ENCODE results near the gene NUDT1. TPM values are rescaled to one million over a fixed set of nuclear protein-coding genes. Genes with fewer than 3 reads are reported as not detected.
"Not testable (repeated sequence)": the region's sequence is repeated elsewhere in the genome, so short reads cannot be mapped to it uniquely, and the experiment has no call there.

The NUDT1 gene
- total RNA-seq, 4 donors from 2014 or later, result 12.9 to 37.6 (median 26.6) TPM

GRCh38 chr7:2264158-2264557 lies 22.1 kb downstream of the NUDT1 start:
- Histone ChIP-seq H3K9me3 (no peaks in the 10 kb centered on the region), H3K27ac (no peak overlapping the region), H3K27me3 (no peaks in the 10 kb centered on the region), H3K36me3 (peaks cover 0 to 59% (median 0%) of the 10 kb centered on the region in 3 donors), H3K4me3 (no peak overlapping the region), H3K4me1 (no peaks in the 10 kb centered on the region)
- no peak for TF ChIP-seq CTCF (IDR thresholded peaks at IDR 0.05)
- no peak for TF ChIP-seq EP300 (IDR thresholded peaks at IDR 0.05)
- TF ChIP-seq POLR2A (IDR thresholded peaks at IDR 0.05), result no peak
- WGBS, 2 donors, result 97% methylated on average over 23 of the region's 23 CpGs
- no peak for DNase-seq (ENCODE audit: low spot score in 2 of 2)

GRCh38 chr7:2266911-2267310 lies 24.9 kb downstream of the NUDT1 start:
- Histone ChIP-seq H3K27ac (no peak overlapping the region), H3K36me3 (peaks cover 0 to 64% (median 6%) of the 10 kb centered on the region in 3 donors), H3K4me3 (no peak overlapping the region), H3K27me3 (no peaks in the 10 kb centered on the region), H3K9me3 (no peaks in the 10 kb centered on the region), H3K4me1 (peaks cover 0 to 6% (median 0%) of the 10 kb centered on the region in 4 donors)
- no peak for TF ChIP-seq POLR2A (IDR thresholded peaks at IDR 0.05)
- no peak for TF ChIP-seq EP300 (IDR thresholded peaks at IDR 0.05)
- TF ChIP-seq CTCF (IDR thresholded peaks at IDR 0.05), result no peak
- WGBS, 2 donors, result 54 to 57% methylated on average over 10 of the region's 10 CpGs
- no peak for DNase-seq (ENCODE audit: low spot score in 2 of 2)

GRCh38 chr7:2269089-2269990 lies 27.3 kb downstream of the NUDT1 start:
- H3K9me3 ChIP-seq; H3K4me1 ChIP-seq; H3K27me3 ChIP-seq; H3K4me3 ChIP-seq; DNase-seq (ENCODE audit: low spot score in 2 of 2); H3K27ac ChIP-seq: not testable (repeated sequence)
- H3K36me3 ChIP-seq, result peaks cover 0 to 56% (median 11%) of the 10 kb centered on the region in 3 donors
- WGBS, 2 donors, result 58 to 68% methylated on average over 11 to 15 of the region's 18 CpGs

GRCh38 chr7:2269991-2270460 lies 28.0 kb downstream of the NUDT1 start:
- WGBS, 2 donors, result 84 to 89% methylated on average over 6 to 10 of the region's 10 CpGs
- Histone ChIP-seq H3K27ac (no peak overlapping the region), H3K9me3 (no peaks in the 10 kb centered on the region), H3K4me1 (peaks cover 0 to 6% (median 0%) of the 10 kb centered on the region in 4 donors), H3K4me3 (no peak overlapping the region), H3K36me3 (peaks cover 0 to 56% (median 18%) of the 10 kb centered on the region in 3 donors), H3K27me3 (no peaks in the 10 kb centered on the region)
- no peak for DNase-seq (ENCODE audit: low spot score in 2 of 2)
- TF ChIP-seq EP300 (IDR thresholded peaks at IDR 0.05), result no peak
- TF ChIP-seq POLR2A (IDR thresholded peaks at IDR 0.05), result no peak
- TF ChIP-seq CTCF (IDR thresholded peaks at IDR 0.05), result no peak

GRCh38 chr7:2270495-2270894 lies 28.5 kb downstream of the NUDT1 start:
- TF ChIP-seq POLR2A (IDR thresholded peaks at IDR 0.05), result no peak
- TF ChIP-seq CTCF (IDR thresholded peaks at IDR 0.05), result no peak
- no peak for TF ChIP-seq EP300 (IDR thresholded peaks at IDR 0.05)
- Histone ChIP-seq H3K27me3 (no peaks in the 10 kb centered on the region), H3K27ac (no peak overlapping the region), H3K36me3 (peaks cover 0 to 56% (median 19%) of the 10 kb centered on the region in 3 donors), H3K4me3 (no peak overlapping the region), H3K9me3 (no peaks in the 10 kb centered on the region), H3K4me1 (peaks cover 0 to 6% (median 0%) of the 10 kb centered on the region in 4 donors)
- WGBS, 2 donors, result 81 to 88% methylated on average over 8 of the region's 8 CpGs
- DNase-seq (ENCODE audit: low spot score in 2 of 2), result no peak
